Measurements from ENCODE around the gene TRIM41.
"Not testable (repeated sequence)": the region's sequence is repeated elsewhere in the genome, so short reads cannot be mapped to it uniquely, and the experiment has no call there.

The TRIM41 gene

DNA sequence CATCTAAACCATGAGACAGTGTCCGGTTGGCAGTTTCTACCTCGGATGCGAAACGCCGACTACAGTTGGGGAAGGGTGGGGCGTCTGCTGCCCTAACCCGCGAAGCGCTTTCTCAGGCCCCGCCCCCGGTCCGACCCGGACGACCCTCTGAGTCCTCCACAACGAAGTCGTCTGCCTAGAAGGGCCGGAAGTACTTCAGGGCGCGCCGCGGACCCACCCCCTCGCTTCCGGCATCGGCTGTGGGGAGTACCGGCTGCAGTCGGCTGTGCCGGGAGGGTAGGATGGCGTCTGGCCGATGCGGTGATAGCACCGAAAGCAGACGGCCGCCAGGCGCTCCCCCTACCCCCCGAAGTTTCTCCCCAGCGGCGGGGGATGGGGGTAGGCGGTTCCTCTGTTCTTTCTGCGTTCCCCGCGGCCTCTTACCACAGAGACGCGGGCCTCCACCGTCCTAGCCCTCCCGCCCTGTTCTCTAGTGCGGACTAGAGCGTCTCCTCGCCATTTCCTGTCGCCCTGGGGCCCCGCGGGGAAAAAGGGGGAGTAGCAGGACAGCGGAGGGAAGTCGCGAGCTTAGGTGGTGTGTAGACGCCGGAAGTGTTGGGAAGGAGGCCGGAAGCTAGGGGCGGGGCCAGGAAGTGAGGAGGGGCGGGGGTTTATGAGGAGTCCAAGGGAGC, at the start of gene TRIM41:
TRIM41 (plus strand) TSS at position 224 of the 671 bp plus-strand sequence. CDS start 719 bp downstream, outside the sequence.
- peak; percentile 99 for DNase-seq (ENCODE audit: low read depth)

- peak; percentile 35 for DNase-seq (ENCODE audit: low read depth)
These were observed 49.4 kb upstream of the TRIM41 start for GRCh38 chr5:181173420-181174342.

GRCh38 chr5:181176254-181176952, 46.7 kb upstream of the TRIM41 start:
- DNase-seq (ENCODE audit: low read depth): no peak

GRCh38 chr5:181177559-181177958, 45.5 kb upstream of the TRIM41 start:
- DNase-seq (ENCODE audit: low read depth): not testable (repeated sequence)

DNA sequence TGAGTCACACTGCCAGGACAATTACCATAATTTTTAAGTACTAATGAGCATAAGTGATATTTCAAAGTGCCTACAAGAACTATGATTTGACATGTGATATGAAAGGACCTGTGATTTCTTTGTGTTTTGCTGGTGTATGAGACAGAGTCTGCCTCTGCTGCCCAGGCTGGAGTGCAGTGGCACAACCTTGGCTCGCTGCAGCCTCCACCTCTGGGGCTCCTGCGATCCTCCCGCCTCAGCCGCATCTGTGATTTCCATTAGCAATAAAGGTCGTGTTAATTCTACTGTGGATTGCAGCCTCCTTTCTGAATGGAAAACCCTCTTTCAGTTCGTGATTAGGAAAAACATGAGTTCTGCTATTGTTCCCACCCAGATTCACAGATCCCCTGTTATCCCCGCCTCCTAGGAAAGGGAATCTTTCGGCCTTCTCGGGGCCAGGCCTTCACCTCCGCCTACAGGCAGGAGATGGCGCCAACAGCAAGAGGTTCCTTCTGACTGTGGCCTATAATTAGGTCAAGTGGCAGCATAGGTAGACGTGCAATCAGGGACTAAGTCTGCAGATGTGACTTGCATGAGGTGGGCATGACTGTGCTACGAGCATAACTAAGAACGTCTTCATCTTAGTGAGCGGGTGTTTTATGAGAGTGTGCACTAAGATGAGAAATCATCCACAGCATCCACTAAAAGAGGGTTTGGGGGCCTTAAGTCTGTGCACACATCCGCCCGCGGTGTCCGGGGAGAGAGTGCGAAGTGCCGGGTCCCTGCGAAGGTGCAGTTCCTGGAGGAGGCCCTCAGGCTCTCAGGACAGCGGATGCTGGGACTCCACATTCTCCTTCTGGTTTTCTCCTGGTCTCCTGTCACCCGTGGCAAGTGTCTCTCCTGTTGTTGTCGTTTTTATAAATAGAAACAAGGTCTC, 41.2 kb upstream of the TRIM41 start:
- DNase-seq (ENCODE audit: low read depth): peak; percentile 64

- DNase-seq (ENCODE audit: low read depth): no peak
These were observed 40.4 kb upstream of the TRIM41 start for GRCh38 chr5:181182651-181183050.

DNA sequence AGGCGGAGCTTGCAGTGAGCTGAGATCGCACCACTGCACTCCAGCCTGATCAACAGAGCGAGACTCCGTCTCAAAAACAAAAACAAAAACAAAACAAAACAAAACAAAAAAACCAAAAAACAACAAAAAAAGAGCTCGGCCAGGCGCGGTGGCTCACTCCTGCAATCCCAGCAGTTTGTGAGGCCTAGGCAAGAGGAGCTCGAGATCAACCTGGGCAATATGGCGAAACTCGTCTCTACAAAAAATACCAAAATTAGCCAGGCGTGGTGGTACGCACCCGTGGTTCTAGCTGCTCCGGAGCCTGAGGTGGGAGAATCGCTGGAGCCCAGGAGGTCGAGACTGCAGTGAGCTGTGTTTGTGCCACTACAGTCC, 38.2 kb upstream of the TRIM41 start:
- DNase-seq (ENCODE audit: low read depth): no peak

- no peak for DNase-seq (ENCODE audit: low read depth)
These were observed 37.5 kb upstream of the TRIM41 start for GRCh38 chr5:181185560-181185959.

- no peak for DNase-seq (ENCODE audit: low read depth)
These were observed 37.1 kb upstream of the TRIM41 start for GRCh38 chr5:181186022-181186421.

DNA sequence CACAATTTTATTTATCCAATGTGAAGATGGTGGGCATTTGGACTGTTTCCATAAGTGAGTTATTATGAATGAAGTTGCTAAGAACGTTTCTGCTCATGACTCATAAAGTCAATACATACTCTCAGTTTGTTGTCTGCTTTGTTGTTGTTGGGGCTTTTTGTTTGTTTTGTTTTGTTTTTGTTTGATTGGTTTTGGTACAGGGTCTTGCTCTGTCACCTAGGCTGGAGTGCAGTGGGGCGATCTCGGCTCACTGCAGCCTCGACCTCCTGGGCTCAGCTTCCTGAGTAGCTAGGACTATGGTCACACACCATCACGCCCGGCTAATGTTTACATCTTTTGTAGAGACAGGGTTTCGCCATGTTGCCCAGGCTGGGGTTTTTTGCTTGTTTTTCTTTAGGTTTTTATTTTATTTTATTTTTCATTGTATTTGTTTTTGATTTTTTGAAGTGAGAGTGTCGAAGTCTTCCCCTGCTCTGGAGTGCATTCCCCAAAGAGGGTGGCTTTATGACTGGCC, 36.0 kb upstream of the TRIM41 start:
- DNase-seq (ENCODE audit: low read depth): no peak

- DNase-seq (ENCODE audit: low read depth): peak; percentile 71
These were observed 35.4 kb upstream of the TRIM41 start for GRCh38 chr5:181187500-181188213.

DNA sequence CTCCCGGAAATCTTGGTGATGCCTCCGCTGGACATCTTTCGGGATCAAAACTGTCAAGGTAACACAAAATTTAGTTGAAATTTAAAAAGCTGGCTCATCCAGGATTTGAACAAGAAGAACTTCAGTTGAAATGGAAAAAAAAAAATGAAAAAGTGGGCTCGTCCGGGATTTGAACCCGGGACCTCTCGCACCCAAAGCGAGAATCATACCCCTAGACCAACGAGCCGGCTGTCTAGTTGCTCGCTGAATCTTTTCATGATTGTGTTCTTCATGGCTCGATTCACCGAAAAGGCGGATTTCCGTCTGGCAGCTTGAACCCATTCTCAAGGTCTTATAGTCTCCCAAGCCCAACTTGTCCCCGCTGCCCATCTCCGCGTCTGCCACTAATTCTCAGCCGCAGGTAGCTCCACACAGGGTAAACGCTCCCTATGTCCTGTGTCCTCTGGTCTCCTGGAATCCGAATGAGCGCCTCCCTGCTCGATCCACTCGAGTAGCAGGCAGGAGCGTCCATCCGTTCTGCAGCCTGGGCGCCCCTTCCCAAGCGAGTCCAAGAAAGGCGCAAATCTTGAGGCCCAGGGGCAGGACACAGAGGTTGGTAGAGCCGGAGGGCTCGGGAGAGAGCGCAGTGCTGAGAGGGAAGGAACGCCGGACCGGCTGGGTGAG, 34.2 kb upstream of the TRIM41 start:
- DNase-seq (ENCODE audit: low read depth): peak; percentile 64

DNA sequence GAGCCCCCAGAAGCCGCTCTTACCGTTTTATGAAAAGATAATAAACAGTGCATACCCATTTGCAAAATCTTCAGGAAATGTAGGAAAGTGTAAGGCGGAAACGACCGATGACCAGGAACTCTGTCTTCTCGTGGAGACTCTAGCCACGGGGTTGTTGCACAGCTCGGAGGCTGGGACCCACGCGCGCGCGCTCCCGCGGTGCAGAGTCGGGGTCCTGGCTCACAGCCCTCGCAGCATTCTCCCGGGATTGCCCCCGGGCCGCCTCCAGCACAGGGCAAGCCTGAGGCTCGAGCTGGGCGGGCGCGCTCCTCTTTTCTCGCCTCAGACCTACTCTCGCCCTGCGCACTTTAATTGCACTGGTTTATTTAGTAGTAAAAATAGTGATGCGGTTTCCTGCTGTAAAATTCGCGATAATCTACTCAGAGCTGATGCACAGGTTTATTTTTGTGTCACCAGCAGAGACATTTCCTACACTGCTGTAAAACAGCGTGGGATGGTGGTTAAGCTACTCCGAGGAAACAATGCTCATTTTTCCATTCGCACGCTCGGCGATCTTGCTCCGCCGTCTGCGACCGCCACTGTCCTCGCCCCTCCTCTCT, 33.6 kb upstream of the TRIM41 start:
- DNase-seq (ENCODE audit: low read depth): no peak

- no peak for DNase-seq (ENCODE audit: low read depth)
These were observed 32.9 kb upstream of the TRIM41 start for GRCh38 chr5:181189962-181190710.

DNA sequence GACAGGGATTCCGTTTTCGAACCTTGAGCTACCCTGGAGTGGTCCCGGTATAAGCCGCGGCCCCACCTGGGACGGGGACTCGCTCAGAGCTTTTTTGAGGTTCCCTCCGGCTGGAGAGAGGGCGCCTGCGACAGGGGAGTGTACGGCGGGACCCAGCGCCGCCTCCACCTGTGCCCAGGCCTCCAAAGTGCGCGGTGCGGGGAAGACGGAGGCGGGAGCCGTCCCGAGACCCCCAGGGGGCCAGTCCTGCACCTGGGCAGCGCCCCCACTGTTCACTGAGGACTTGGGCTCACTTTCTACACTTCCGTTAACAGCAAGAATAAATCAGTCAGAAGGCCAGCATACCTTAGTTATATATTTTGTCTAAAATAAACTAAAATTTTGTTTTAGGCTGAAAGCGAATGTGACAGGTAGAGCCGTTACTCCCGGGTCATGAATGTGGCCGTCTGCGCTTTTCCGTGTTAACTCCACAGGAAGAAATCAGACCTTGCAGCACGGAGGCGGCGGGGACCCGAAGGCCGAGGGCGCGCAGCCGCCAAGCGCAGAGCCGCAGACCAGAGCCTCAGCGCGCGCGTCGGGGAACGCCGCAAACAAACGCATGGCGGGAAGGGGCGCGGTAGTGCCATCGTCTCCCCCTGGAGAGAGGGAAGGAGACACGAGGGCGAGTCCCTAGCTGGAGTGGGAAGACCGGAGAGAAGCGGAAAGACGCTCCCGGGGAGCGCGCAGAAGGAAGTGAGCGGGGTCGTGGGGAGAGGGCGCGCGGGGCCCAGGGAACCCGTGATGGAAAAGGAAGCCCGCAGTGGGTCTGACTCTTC, 32.2 kb upstream of the TRIM41 start:
- peak; percentile 32 for DNase-seq (ENCODE audit: low read depth)

DNA sequence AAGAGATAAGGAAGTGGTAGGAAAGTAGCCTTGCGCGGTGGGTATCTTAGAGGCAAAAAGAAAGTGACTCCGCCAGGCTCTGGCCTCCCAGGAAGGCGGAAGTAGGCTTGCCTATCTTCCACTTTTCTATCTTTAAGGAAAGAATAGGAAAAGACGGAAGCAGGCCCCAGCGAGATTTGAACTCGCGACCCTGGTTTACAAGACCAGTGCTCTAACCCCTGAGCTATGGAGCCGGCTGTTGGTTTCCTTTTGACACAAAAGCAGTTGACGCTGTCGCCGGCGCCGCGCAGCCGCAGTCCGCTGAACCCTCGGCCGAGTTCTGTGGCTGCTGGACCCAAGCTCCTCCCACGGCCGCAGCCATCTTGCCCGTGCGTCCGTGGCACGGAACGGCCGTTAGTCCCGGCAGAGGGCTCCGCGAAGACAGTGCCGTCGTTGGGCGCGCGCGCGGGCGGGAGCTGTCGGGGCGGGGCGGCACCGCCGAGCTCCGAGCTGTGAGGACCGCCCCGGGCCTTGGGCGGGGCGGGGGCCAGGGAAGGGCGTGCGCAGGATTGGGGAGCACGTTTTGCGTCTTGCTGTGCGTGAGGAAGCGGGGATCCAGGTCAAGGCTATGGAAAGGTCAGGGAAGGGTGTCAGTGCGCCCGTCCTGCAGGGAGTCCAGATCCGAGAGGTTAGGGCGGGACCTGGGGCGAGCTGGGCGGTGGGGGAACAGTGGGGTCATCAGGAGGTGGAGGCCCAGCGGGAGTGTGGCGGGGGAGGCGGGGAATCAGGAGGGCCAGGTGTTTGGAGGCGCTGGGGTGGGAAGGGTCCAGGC, 31.4 kb upstream of the TRIM41 start:
- DNase-seq (ENCODE audit: low read depth): peak; percentile 91
